Fibroblast of lung (primary cell): ENCODE data around the gene TRUB2. TPM values are rescaled to one million over a fixed set of nuclear protein-coding genes. Genes with fewer than 3 reads are reported as not detected.

Experiments
- DNase-seq, 2 donors: peaks; one replicate each; pipeline versions ENCODE4 v3.0.0 to v3.0.0-alpha.2; 2010; ENCODE audit warnings: low read depth in 2 of 2
- H2AFZ ChIP-seq: 2 replicates; pipeline ENCODE4 v1.5.1; 2012; ENCODE audit warnings: low read length, control low read depth, inconsistent platforms
- H3K27ac ChIP-seq: 2 replicates; pipeline ENCODE4 v1.5.1; 2011; ENCODE audit warnings: low read length, control low read depth; ENCODE audit not compliant: insufficient read depth
- H3K27me3 ChIP-seq: 2 replicates; pipeline ENCODE4 v1.5.1; 2011; ENCODE audit warnings: mild to moderate bottlenecking, low read length; ENCODE audit not compliant: control insufficient read depth, insufficient read depth
- H3K36me3 ChIP-seq: 2 replicates; pipeline ENCODE4 v1.5.1; 2011; ENCODE audit warnings: low read length; ENCODE audit not compliant: control insufficient read depth, insufficient read depth
- H3K4me1 ChIP-seq: 2 replicates; pipeline ENCODE4 v1.5.1; 2011; ENCODE audit warnings: low read length; ENCODE audit not compliant: control insufficient read depth, insufficient read depth; ENCODE audit errors: extremely low read depth
- H3K4me2 ChIP-seq: 2 replicates; pipeline ENCODE4 v1.5.1; 2011; ENCODE audit warnings: low read length, control low read depth; ENCODE audit not compliant: insufficient read depth; ENCODE audit errors: extremely low read depth
- H3K4me3 ChIP-seq, 4 experiments: fragments of 200-600 bp in 1 of 4; sonication (generic) in 1 of 4; replicated peaks in 1 of 4; 2 replicates each; pipeline ENCODE4 v1.5.1; 2011 to 2016; ENCODE audit warnings: low read length in 4 of 4, low read depth in 3 of 4, mild to moderate bottlenecking in 3 of 4, control low read depth in 2 of 4, inconsistent platforms in 1 of 4, mixed read lengths in 1 of 4; ENCODE audit not compliant: insufficient read depth in 1 of 4; ENCODE audit errors: control extremely low read depth in 1 of 4
- H3K79me2 ChIP-seq: 2 replicates; pipeline ENCODE4 v1.5.1; 2012; ENCODE audit warnings: mild to moderate bottlenecking, low read length, inconsistent platforms; ENCODE audit not compliant: control insufficient read depth, insufficient read depth
- H3K9ac ChIP-seq: 2 replicates; pipeline ENCODE4 v1.5.1; 2011; ENCODE audit warnings: mild to moderate bottlenecking, low read length, control low read depth; ENCODE audit not compliant: insufficient read depth
- H3K9me3 ChIP-seq: 2 replicates; pipeline ENCODE4 v1.5.1; 2012; ENCODE audit warnings: low read depth, low read length; ENCODE audit not compliant: control insufficient read depth, insufficient read depth
- H4K20me1 ChIP-seq: 2 replicates; pipeline ENCODE4 v1.5.1; 2011; ENCODE audit warnings: low read length; ENCODE audit not compliant: control insufficient read depth, insufficient read depth; ENCODE audit errors: extremely low read depth
- EZH2 ChIP-seq: IDR thresholded peaks from 2 replicates; pipeline ENCODE4 v1.5.1; 2012; ENCODE audit warnings: low read length, control low read depth, mild to moderate bottlenecking; ENCODE audit errors: missing control alignments
- polyA plus RNA-seq, 2 donors: library from polyadenylated mRNA; depleted of rRNA in 1 of 2; stranded (reverse) in 1 of 2; unstranded in 1 of 2; fragments of >200 nt; gene quantifications; 2 replicates each; pipeline ENCODE4 v1.2.1, GENCODE V29; 2011 to 2012; ENCODE audit warnings: missing spikeins in 1 of 2
- total RNA-seq: library from RNA; depleted of rRNA; stranded (reverse); fragments of >200 nt; gene quantifications from 2 replicates; pipeline ENCODE4 v1.2.1, GENCODE V29; 2014
- TF ChIP-seq, protein P1 (sequence below), 2 donors: IDR thresholded peaks in 1 of 2; conservative IDR thresholded peaks in 1 of 2; 1 replicate in 1 of 2; 2 replicates in 1 of 2; pipeline ENCODE4 v1.5.1; 2011 to 2012; ENCODE audit warnings: low read length in 2 of 2, control low read depth in 1 of 2, inconsistent platforms in 1 of 2, low read depth in 1 of 2, mild to moderate bottlenecking in 1 of 2

TRUB2 gene
- total and polyA plus RNA-seq, 2 donors (not counting 1 experiment from before 2014, with no cell fraction given), result 10.4 to 22.6 TPM

DNA sequence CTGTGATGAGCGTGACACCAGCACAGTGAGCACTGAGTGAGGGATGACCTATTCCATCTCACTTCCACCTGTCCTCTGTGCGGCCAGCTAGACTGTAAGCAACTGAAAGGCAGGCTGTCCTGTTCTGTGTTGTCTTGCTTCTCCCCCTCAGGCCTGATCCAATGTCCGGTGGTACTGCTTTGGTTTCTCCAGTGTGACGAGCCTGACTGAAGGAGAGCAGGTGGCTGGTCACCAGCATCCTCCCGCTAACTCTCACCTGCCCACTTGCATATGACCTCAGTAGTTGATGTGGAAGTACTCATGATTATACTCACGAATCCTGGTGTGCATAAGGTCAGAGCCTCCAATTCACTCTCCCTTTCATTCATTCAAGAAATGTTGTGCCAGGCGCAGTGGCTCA lies 15.7 kb upstream of the TRUB2 start:
- no peak overlapping the region for H3K4me3 ChIP-seq
- no peak overlapping the region for H3K9ac ChIP-seq
- peaks cover 2% of the 10 kb centered on the region for H3K4me1 ChIP-seq
- TF ChIP-seq, protein P1, sequence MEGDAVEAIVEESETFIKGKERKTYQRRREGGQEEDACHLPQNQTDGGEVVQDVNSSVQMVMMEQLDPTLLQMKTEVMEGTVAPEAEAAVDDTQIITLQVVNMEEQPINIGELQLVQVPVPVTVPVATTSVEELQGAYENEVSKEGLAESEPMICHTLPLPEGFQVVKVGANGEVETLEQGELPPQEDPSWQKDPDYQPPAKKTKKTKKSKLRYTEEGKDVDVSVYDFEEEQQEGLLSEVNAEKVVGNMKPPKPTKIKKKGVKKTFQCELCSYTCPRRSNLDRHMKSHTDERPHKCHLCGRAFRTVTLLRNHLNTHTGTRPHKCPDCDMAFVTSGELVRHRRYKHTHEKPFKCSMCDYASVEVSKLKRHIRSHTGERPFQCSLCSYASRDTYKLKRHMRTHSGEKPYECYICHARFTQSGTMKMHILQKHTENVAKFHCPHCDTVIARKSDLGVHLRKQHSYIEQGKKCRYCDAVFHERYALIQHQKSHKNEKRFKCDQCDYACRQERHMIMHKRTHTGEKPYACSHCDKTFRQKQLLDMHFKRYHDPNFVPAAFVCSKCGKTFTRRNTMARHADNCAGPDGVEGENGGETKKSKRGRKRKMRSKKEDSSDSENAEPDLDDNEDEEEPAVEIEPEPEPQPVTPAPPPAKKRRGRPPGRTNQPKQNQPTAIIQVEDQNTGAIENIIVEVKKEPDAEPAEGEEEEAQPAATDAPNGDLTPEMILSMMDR (conservative IDR thresholded peaks at IDR 0.05 in 1 of 2, IDR thresholded peaks at IDR 0.05 in 1 of 2; ENCODE audit: low read depth in 1 of 2, low read length in 2 of 2), result no peak
- TF ChIP-seq EZH2, result no peak
- no peaks in the 10 kb centered on the region for H3K36me3 ChIP-seq
- no peaks in the 10 kb centered on the region for H3K79me2 ChIP-seq
- H4K20me1 ChIP-seq, result no peaks in the 10 kb centered on the region
- no peak overlapping the region for H2AFZ ChIP-seq
- no peaks in the 10 kb centered on the region for H3K9me3 ChIP-seq
- H3K27ac ChIP-seq, result no peak overlapping the region
- H3K4me2 ChIP-seq, result no peak overlapping the region
- no peaks in the 10 kb centered on the region for H3K27me3 ChIP-seq
- DNase-seq, result no peak

DNA sequence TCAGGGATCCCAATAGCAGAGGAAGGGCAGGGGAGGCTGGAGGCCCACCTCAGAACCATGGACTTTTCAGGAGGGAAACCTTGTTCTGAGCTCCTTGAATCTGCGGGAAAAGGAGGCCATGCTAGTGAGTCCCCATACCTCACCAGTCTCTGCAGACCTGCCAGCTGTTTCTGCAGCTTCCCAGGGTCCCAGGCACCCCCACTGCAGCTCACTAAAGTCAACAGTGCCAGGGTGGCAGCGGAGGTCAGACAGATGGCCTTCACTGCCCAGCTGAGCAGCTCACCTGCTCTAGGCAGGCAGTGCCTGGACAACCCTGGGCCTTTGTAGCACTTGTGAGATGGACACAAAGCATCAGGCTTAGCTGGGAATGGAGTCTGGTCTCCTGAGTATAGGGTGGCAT lies 13.7 kb upstream of the TRUB2 start:
- Histone ChIP-seq H3K9me3 (no peaks in the 10 kb centered on the region), H3K4me2 (no peak overlapping the region), H3K27ac (no peak overlapping the region)

DNA sequence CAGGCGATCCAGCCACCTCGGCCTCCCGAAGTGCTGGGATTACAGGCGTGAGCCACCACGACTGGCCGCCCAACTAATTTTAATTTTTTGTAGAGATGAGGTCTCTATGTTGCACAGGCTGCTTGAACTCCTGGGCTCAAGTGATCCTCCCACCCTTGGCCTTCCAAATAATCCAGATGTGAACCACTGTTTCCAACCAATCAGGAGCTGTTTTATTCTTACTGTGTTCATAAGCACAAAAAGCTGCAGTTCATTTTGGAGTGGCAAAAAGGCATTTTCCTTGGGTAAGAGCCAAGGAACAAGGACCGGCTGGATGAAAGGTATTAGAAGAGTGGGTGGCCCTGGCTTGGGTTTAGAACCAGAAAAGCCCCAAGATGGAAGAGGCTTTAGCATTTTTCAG lies 12.9 kb upstream of the TRUB2 start:
- no peak overlapping the region for H2AFZ ChIP-seq
- H3K27ac ChIP-seq, result no peak overlapping the region
- H3K36me3 ChIP-seq, result peaks cover 1% of the 10 kb centered on the region
- no peaks in the 10 kb centered on the region for H3K27me3 ChIP-seq
- no peaks in the 10 kb centered on the region for H3K79me2 ChIP-seq
- no peak overlapping the region for H3K9ac ChIP-seq
- no peak for TF ChIP-seq EZH2
- TF ChIP-seq, protein P1 (conservative IDR thresholded peaks at IDR 0.05 in 1 of 2, IDR thresholded peaks at IDR 0.05 in 1 of 2; ENCODE audit: low read depth in 1 of 2, low read length in 2 of 2), result no peak
- no peaks in the 10 kb centered on the region for H3K9me3 ChIP-seq
- H3K4me3 ChIP-seq, result no peak overlapping the region
- no peak overlapping the region for H3K4me2 ChIP-seq
- no peaks in the 10 kb centered on the region for H4K20me1 ChIP-seq
- H3K4me1 ChIP-seq, result no peaks in the 10 kb centered on the region
- no peak for DNase-seq

More for the DNA sequence above, 13.7 kb upstream of the TRUB2 start:
- no peak overlapping the region for H3K9ac ChIP-seq
- no peak overlapping the region for H2AFZ ChIP-seq
- H3K36me3 ChIP-seq, result peaks cover 1% of the 10 kb centered on the region
- no peak for DNase-seq
- no peaks in the 10 kb centered on the region for H4K20me1 ChIP-seq
- no peak overlapping the region for H3K4me3 ChIP-seq
- H3K4me1 ChIP-seq, result no peaks in the 10 kb centered on the region
- TF ChIP-seq, protein P1 (conservative IDR thresholded peaks at IDR 0.05 in 1 of 2, IDR thresholded peaks at IDR 0.05 in 1 of 2; ENCODE audit: low read depth in 1 of 2, low read length in 2 of 2), result no peak
- TF ChIP-seq EZH2, result no peak
- H3K27me3 ChIP-seq, result no peaks in the 10 kb centered on the region
- H3K79me2 ChIP-seq, result no peaks in the 10 kb centered on the region
